ENCODE measurements around the gene GLP2R. TPM values are rescaled to one million over a fixed set of nuclear protein-coding genes. Genes with fewer than 3 reads are reported as not detected.

The GLP2R gene
- polyA plus RNA-seq, 1 of the 3 experiments (the other 2 are of a cell fraction), result not detected

- H3F3A ChIP-seq (replicated peaks; ENCODE audit: insufficient read depth), result no peaks in the 10 kb centered on the region
- H3K9me3 ChIP-seq, result no peaks in the 10 kb centered on the region
- no peak for DNase-seq
- H2AFZ ChIP-seq (ENCODE audit: low read depth), result no peak overlapping the region
- H3K36me3 ChIP-seq (replicated peaks in 1 of 2; ENCODE audit: control insufficient read depth in 1 of 2, insufficient read depth in 2 of 2, low read length in 1 of 2), result no peaks in the 10 kb centered on the region
- no peaks in the 10 kb centered on the region for H4K20me1 ChIP-seq (ENCODE audit: insufficient read depth)
- no peak overlapping the region for H3K27ac ChIP-seq (ENCODE audit: low read depth in 2 of 2, low read length in 1 of 2)
- peaks cover 13% of the 10 kb centered on the region; the same call in 1 of the 2 replicates for H3K27me3 ChIP-seq (ENCODE audit: insufficient read depth)
- H3K4me2 ChIP-seq, result no peak overlapping the region
- H3K79me2 ChIP-seq (ENCODE audit: insufficient read depth), result no peaks in the 10 kb centered on the region
- ChIA-PET POLR2A (no interaction called here), CTCF (no interaction called here)
- no peaks in the 10 kb centered on the region for H3K9me2 ChIP-seq
- no peak overlapping the region for H3K9ac ChIP-seq
- H3K4me1 ChIP-seq (ENCODE audit: control insufficient read depth in 1 of 2, insufficient read depth in 2 of 2, low read depth in 1 of 2, low read length in 1 of 2), result no peaks in the 10 kb centered on the region
- no peak for TF ChIP-seq ELF1 (IDR thresholded peaks at IDR 0.05)
- TF ChIP-seq CHD2 (IDR thresholded peaks at IDR 0.05; ENCODE audit: low read length, partially characterized antibody), result no peak
- no peak for TF ChIP-seq TAF1 (IDR thresholded peaks at IDR 0.05; ENCODE audit: borderline replicate concordance, low read depth, low read length)
- TF ChIP-seq IRF3 (IDR thresholded peaks at IDR 0.05; ENCODE audit: low read depth, low read length), result no peak
- TF ChIP-seq SIN3A (IDR thresholded peaks at IDR 0.05; ENCODE audit: borderline replicate concordance, low read depth, low read length), result no peak
- TF ChIP-seq FOXJ3 (CRISPR knock-in tag; IDR thresholded peaks at IDR 0.05), result no peak
- no peak for TF ChIP-seq USF1 (IDR thresholded peaks at IDR 0.05; ENCODE audit: borderline replicate concordance, low read depth)
- no peak for TF ChIP-seq POLR2AphosphoS5 (IDR thresholded peaks at IDR 0.05; ENCODE audit: low read depth, low read length)
- no peak overlapping the region for H3K4me3 ChIP-seq (ENCODE audit: low read depth in 2 of 2, low read length in 1 of 2)
- WGBS (ENCODE audit: low lambda C conversion rate), result 23% methylated on average over 14 of the region's 14 CpGs
Measured at GRCh38 chr17:9814337-9814945, 11.3 kb upstream of the GLP2R start.

GRCh38 chr17:9816472-9816871 is 9.3 kb upstream of the GLP2R start:
- no peak for DNase-seq
- Histone ChIP-seq H3K27ac (ENCODE audit: low read depth in 2 of 2, low read length in 1 of 2) (no peak overlapping the region), H3K36me3 (replicated peaks in 1 of 2; ENCODE audit: control insufficient read depth in 1 of 2, insufficient read depth in 2 of 2, low read length in 1 of 2) (no peaks in the 10 kb centered on the region), H3K79me2 (ENCODE audit: insufficient read depth) (no peaks in the 10 kb centered on the region), H3F3A (replicated peaks; ENCODE audit: insufficient read depth) (no peaks in the 10 kb centered on the region), H3K4me1 (ENCODE audit: control insufficient read depth in 1 of 2, insufficient read depth in 2 of 2, low read depth in 1 of 2, low read length in 1 of 2) (no peaks in the 10 kb centered on the region), H3K4me3 (ENCODE audit: low read depth in 2 of 2, low read length in 1 of 2) (no peak overlapping the region), H3K9me2 (no peaks in the 10 kb centered on the region), H3K4me2 (no peak overlapping the region), H4K20me1 (ENCODE audit: insufficient read depth) (no peaks in the 10 kb centered on the region), H3K9me3 (no peaks in the 10 kb centered on the region), H3K27me3 (ENCODE audit: insufficient read depth) (peaks cover 13% of the 10 kb centered on the region; the same call in 1 of the 2 replicates), H3K9ac (no peak overlapping the region), H2AFZ (ENCODE audit: low read depth) (no peak overlapping the region)
- TF ChIP-seq MAX (IDR thresholded peaks at IDR 0.05; ENCODE audit: low read depth) (no peak), FOSL2 (IDR thresholded peaks at IDR 0.05; ENCODE audit: borderline replicate concordance, low read depth) (no peak), GABPA (IDR thresholded peaks at IDR 0.05; ENCODE audit: low read depth) (no peak), NRF1 (IDR thresholded peaks at IDR 0.05; ENCODE audit: low read depth, low read length) (no peak), EP300 (IDR thresholded peaks at IDR 0.05; ENCODE audit: borderline replicate concordance in 1 of 2, low read depth in 1 of 2, low read length in 1 of 2) (no peak), ELF1 (IDR thresholded peaks at IDR 0.05) (no peak)
- WGBS (ENCODE audit: low lambda C conversion rate), result 16% methylated on average over 5 of the region's 10 CpGs
- ChIA-PET CTCF (no interaction called here), POLR2A (no interaction called here)
